Measurements from ENCODE around the gene FAM227B.

GRCh38 chr15:49370782-49371181, 249.8 kb downstream of the FAM227B start:
- TF ChIP-seq POLR2A (IDR thresholded peaks at IDR 0.05): no peak
- no peak for TF ChIP-seq CTCF (IDR thresholded peaks at IDR 0.05)

Measured in body of pancreas (tissue), 4 donors.